Lung microvascular endothelial cell (primary cell): ENCODE measurements around the gene PDGFD. TPM values are rescaled to one million over a fixed set of nuclear protein-coding genes. Genes with fewer than 3 reads are reported as not detected.
"Not testable (repeated sequence)": the region's sequence is repeated elsewhere in the genome, so short reads cannot be mapped to it uniquely, and the experiment has no call there.

Experiments used
- DNase-seq, 2 donors: peaks; one replicate each; pipeline versions ENCODE4 v3.0.0 to v3.0.0-alpha.2; 2010; ENCODE audit warnings: low read depth in 2 of 2
- total RNA-seq: library from RNA; depleted of rRNA; stranded (reverse); fragments of >200 nt; gene quantifications from 2 replicates; pipeline ENCODE4 v1.2.1, GENCODE V29; 2014

PDGFD gene
- total RNA-seq, 1 donor from 2014 or later: 43.8 TPM

DNA sequence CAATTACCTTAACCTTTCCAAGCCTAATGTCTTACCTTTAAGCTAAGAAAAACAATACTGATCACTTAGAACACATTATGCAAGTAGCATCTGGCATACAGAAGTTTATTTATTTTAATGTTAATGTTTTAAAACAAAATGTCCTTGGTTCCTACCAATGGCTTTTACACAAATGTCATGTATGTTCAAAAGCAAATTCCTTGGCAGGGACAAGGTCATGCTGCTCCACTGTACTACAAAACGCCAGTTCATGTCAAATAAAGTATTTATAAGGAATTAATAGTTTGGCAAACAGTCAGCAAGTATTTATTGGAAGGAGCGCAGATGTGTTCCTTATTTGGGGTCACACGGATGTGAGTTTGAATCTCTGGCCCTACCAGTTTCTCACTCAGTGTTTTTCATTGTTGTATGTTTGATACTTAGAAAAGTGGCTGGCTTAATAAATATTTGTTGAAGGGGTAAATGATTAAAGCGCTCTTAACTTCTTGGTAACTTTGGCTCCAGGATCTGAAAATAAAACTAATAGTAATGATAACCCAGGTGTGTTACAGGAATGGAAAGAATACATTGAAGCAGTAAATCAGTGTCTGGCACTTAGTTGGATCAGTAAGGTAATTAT, 108.9 kb downstream of the PDGFD start:
- DNase-seq: no peak

DNA sequence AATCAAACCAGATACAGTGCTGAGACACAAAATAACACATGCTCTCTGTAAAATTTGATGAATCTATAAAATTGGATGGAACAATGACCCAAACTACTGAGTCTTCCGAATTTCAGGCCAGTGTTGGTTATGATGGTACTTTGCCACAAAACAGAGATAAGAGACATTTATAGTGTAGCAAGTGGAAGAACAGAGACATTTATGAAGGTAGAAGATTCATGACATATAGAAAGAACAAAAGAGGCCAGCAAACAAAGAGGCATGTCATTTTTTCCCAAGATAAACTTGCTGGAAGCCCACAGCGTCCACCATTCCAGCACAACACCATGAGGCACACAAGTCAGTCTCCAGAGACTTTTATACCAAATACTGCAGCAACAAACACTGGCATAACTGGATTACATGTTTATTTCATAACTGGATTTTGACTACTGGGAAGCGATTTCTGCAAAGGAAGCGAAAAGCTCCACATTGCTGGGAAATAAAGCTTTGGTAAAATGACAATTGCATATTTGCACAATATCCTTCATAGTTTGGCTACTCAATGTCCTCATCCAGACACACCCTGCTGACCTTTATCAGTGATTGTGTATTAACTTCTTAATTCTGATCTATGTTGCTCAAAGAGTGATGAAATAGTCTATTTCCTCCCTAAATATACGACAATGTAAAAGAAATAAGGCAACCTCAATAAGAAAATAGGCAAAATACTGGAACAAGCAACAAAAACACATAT, 110.0 kb downstream of the PDGFD start:
- DNase-seq: no peak

DNA sequence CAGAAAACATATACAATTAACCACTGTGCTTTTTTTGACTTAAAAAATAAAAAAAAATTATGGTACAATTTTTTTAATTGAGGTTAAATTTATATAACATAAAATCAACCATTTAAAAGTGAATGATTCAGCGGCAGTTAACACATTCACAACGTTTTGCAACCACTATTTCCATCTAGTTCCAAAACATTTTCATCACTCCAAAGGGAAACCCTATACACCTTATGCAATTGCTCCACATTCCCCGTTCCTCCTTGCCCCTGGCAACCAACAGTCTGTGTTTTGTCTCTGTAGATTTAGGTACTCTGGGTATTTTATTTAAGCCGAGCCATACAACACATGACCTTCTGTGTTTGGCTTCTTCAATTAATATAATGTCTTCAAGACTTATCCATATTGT, 112.2 kb downstream of the PDGFD start:
- no peak for DNase-seq

DNA sequence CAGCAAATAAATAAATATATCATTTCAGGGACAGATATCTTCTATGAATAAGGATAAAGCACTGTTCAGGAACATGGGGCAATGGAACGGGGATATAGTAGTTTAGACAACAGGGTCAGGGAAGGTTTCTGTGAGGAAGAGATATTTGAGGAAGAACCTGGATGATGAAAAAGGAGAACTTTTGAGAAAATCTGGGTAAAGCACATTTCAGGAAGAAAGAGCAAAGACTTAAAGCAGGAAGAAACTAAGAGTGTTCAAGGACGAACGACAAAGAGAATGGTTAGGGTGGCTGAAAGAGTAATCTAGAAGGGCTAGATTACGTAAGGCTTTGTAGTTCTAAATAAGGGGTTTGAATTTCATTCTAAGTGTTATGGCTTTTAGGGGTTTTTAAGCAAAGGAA, 114.8 kb downstream of the PDGFD start:
- DNase-seq: no peak

DNA sequence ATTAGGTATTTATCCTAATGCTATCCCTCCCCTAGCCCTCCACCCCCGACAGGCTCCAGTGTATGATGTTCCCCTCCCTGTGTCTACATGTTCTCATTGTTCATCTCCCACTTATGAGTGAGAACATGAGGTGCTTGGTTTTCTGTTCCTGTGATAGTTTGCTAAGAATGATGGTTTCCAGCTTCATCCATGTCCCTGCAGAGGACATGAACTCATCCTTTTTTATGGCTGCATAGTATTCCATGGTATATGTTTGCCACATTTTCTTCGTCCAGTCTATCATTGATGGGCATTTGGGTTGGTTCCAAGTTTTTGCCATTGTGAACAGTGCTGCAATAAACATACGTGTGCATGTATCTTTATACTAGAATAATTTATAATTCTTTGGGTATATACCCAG, 117.1 kb downstream of the PDGFD start:
- DNase-seq: not testable (repeated sequence)

DNA sequence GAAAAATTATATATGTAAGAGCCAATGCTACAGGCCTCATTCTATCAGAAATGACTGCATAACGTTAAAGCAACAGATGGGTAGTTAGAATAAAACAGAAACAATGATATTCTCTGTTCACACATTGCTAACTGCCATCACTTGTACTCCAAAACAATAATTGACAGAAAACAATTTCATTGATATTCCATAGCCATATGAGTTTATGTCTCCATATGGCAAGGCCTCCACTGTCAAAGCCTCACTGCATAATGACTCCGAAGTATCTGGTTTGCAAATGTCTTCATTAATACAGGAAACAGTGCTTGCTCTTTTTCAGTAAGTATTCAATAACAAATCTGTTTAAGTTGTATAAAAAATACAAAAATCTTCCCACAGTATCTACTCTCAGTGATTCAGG, 117.6 kb downstream of the PDGFD start:
- DNase-seq: no peak

DNA sequence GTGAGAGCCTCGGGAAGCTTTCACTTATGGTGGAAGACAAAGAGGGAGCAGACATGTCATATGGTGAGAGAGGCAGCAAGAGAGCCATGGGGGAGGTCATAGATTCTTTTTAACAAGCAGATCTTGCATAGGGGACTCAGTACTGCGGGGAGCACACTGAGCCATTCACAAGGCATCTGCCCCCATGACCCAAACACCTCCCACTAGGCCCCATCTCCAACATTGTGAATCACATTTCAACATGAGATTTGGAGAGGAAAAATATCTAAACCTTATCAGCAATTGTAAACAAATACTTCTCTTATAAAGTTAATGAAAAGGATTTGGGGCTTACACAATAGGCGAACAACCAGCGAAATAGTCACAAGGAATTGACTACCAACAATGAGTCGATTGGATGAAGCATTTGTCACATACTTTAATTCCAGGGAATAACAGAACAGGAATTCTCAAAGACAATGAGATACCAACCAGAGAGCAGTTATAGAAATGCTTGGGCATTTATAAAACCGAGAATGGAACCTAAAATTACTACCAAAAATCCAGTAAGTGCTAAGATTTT, 120.2 kb downstream of the PDGFD start:
- DNase-seq: no peak

DNA sequence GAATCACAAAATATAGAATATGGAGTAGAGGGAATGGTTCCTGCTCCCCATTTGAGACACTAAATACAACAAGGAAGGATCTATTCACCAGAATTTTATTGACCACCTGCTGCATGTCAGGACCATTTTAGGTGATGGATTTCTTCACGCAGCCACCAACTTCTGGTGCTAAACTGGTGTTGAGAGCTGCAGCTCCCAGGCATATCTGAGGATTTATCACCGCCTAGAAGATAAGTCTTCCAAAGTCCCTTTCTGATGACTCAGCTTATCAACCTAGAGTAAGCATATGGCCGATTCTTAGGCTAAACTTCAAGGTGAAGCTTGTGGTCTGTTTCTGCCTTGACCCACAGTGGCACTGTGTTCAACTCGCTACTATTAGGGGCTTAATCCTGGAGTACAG, 120.8 kb downstream of the PDGFD start:
- no peak for DNase-seq

DNA sequence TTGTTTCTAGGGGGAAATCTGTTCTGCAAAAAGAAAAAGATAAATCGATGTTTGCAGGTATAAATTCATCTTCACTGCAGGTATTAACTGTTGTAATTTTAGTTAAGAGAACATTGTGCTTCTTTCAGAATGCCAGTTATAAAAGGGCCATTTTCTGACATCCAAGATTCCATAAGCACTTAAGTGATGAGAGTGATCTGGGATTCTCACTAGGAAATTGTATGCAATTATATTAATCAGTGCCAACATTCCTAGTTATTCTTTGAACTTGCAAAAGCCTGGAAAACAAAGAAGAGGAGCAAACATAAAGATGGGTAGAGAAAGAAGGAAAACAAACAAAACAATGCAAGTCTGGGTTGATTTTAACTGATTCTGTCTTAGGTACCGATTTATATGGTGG, 122.2 kb downstream of the PDGFD start:
- DNase-seq: no peak

DNA sequence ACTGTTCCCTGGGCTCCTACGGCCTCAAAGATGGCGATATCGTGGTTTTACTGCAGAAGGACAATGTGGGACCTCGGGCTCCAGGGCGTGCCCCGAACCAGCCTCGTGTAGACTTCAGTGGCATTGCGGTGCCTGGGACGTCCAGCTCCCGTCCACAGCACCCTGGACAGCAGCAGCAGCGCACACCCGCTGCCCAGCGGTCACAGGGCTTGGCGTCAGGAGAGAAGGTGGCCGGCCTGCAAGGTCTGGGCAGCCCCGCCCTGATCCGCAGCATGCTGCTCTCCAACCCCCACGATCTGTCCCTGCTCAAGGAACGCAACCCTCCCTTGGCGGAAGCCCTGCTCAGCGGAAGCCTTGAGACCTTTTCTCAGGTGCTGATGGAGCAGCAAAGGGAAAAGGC, 127.0 kb downstream of the PDGFD start:
- DNase-seq: no peak

DNA sequence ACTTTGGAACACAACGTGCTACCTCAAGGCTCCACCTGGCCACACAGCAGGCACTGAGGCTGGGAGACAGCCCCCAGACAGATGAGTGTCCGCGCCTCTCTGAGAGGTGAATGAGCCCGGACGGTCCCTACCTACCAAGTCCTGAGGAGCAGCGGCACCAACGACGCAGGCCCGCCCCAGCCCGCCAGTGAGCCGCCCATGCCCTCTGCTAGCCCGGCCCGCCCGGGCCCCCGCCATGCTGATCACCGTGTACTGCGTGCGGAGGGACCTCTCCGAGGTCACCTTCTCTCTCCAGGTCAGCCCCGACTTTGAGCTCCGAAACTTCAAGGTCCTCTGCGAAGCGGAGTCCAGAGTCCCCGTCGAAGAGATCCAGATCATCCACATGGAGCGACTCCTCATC, 127.4 kb downstream of the PDGFD start, which contains the start of gene DDI1:
Gene DDI1, plus strand, starts transcription at position 53 of the 400 bp plus-strand sequence. Its CDS starts 183 bp downstream, at position 236.
- DNase-seq: no peak

DNA sequence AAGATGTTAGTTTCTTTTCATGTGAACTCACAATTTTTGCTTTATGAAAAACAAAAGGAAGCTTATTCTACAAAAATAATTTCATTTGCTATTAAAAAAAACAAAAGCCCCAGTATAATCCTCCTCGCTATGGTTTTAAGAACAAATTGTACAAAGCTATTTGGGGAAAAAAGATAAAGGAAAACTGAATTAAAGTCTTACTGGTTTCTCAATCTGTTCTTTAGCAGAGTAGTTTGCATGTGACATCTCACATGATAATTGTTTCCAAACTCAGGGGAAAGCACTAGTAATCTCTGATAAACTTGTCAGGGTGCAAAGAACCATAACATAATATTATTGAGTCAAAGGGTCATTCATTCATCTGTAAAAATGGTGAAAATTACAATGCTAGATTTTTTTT, 130.4 kb downstream of the PDGFD start:
- peak in 1 of 2 donors; percentile 52 for DNase-seq

DNA sequence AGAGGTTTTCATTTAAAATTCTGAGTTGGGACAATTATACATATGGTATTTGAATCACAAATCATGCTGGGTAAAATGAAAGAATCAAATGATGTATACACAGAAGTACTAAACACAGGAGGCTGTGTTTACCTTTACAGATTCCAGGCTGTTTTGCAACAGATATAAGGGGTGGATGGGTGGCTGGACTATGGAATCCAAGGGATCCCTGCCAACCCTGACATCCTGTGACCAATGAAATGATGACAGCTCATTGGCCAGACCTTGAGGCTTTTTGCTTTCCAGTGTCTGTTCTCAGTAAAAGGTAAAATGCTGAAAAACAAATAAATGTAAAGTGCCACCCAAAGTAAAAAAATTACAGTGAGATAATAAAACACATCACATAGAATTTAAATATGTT, 130.8 kb downstream of the PDGFD start:
- peak; percentile 4 to 96 for DNase-seq

DNA sequence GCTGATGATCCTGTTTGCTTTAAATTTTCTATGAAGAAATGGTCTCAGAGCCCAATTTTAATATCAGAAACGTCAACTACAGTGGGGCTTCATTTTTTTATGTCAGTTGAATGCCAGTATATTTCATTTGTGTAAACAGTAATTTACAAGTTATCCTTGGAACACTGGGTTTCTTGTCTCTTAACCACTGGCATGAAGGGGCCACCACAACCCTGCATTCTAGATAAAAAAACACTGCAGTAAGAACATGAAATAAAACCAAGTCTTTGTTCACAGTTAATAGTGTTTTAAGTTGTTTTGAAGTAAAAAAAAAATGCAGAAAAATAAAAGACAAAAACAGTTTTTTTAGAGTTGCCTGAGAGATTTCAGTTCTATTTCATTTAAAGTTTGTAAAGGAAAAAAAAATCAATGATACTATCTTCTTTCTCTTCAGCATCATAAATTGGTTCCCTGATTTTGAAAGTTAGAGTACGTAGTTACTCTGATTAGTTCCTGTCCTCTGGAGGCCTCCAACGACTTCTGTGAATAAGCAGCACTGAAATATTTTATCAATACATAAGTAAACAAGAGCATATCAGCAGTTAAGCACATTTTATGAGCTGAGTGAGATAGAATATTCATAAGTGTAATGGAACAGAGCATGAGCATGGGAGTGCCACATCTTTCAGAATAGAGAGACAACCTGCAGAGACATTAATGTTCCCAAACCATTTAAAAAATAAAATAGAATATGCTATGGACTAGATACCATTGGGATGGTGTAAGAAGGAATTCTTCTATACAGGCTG, 135.3 kb downstream of the PDGFD start:
- no peak for DNase-seq

DNA sequence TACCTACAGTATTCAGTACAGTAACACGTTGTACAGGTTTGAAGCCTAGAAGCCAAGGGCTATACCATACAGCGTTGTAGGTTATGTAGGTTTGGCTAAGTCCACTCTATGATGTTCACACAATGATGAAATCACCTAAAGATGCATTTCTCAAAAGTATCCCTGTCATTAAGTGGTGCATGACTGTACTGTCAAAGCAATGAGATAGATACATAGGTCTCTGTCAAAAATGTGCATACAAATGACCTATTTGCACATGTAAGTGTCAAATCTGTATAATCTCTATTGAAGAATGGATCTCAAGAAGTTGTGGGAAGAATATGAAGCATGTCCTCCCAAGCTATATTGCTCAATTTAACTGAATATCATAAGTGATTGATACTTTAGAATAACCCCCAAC, 139.4 kb downstream of the PDGFD start:
- no peak for DNase-seq

DNA sequence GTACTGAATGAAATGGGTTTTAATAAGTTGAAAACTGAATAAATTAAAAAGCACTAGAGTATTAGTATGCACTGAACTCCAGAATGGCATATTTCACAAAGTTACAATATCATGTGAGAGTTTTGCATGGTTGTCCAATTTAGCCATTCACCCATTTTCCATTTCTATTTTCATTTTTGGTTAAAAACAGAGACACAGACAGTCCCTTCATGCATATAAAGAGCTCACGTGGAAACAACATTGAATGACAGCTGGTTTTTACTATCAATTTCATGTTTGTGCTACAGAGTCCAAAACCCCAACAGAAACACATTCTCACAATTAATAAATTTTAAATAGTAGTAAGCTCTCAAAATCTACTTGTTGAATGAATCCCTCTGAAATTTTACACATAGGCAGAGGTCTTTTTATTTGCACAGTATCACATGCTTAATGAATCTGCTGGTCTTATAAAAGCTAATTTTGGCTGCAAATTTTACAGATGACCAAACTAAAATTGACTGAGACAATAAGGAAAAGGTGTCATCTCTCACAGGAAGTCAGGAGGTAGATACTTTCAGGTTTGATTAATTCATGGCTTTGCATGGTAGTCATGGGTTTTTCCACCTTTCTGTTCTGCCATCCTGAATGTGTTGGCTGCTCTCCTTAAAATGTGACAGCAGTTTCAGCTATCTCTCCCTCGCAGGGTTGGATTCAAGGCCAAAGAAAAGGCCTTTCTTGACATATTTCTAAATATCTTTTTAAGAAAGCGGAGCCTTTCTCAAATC, 148.1 kb downstream of the PDGFD start:
- peak in 1 of 2 donors; percentile 18 for DNase-seq

DNA sequence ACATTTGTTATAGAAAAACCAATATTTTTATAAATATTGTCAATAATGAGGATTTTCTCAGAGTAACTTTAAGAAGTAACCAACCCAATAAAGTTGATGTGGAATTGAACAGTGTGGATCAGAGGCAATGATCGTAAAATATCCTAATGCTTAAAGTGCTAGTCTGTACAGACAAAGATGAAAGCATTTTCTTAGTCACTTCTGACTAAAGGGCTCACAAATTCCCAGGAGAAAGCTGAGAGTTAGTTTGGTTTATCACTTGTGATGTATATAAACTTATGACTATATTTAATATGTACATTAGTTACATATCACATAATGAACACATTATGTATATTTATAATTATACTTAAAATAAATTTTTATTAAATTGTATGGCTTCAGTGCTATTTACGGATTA, 152.9 kb downstream of the PDGFD start:
- no peak for DNase-seq

DNA sequence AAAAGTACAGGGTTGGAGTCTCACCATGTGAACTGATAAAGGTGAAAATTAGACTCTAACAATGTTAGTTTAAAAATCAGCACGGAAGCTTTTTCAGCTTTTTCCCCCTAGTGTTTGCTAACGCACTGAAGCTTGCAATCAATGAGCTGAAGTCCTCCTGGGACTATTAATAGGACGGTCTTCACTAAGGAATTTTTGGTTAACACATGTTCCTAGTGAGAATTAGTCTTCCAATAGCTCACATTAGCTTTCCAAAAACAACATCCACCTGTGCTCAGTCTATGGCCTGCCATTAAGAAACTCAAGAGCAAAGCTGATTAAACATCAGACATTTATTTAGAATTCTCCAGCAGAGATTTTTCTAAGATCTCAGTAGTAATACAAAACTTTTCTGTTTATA, 154.2 kb downstream of the PDGFD start:
- no peak for DNase-seq

DNA sequence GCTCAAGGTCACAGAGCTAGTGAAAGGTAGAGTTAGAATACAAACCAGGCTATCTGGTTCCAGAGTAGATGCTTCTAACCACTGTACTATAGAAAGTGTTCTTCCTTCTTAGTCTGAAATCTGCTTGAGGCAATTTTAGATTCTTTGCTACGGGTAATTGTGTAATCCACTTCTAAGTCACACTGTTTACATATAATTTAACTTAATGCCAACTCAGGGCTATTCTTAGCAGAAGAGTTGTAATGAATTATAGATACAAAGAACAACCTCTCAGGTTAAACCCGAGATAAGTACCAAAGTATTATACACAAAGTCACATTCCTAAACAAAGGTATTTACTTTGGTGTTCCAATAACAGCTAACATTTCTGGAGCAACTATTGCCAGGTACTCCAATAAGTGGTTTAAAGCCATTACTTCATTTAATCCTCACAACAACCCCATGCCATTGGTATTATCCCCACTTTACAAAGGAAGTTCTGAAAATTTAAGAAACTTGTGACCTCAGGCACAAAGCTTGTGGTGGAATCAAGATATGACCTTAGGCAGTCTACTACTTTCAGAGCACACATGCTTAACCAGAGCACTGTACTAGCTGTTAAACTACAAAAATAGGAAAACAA, 158.6 kb downstream of the PDGFD start:
- DNase-seq: no peak

DNA sequence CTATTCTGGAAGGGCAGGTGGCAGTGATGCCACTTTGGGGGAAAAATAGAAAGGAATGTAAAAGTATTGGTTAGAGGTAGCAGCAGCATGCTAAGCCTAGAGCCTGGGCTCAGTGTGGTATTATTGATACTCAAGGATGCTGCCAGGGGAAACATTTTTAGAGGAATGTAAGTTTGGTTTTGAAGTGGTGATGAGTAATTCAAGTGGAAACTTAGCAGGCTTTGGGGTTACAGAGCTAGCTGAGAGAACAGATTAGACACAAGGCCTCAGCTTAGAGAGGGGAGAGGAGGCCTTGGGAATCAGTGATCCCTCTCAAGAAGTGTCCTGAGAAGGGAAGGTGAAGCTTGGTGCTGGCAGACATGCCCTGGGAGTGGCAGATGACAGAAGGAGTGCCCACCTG, 160.5 kb downstream of the PDGFD start:
- DNase-seq: no peak

DNA sequence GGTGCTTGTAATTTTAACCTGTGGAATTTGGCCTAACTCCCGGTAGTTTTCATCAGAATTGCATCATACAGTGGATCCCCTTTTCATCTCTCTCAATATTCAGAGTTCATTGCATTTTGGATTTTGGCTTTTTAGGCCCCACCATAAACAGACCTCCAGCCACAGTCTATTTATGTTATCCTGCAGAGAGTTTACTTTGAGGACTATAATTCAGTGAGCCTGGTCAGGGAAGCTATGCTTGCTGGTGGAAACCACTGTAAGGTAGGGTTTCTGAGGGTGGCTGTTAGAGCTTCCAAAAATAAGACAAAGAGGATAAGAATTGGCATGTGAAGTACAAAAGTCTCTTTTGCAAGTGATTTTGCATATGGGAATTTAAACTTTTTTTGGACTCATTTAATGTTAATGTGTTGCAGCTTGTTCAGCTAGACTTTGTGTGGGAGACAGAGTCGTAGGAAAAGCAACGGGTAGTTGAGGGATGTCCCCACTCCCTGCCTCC, 162.3 kb downstream of the PDGFD start:
- no peak for DNase-seq
